HEK293 (cell line): Measurements from ENCODE around the gene SUN5.

ENCODE experiments used
- CTCF ChIA-PET: fragments of 350-600 bp; formaldehyde crosslinking; extraction: SDS; loops from one replicate; lab custom pipeline; 2021; ENCODE audit warnings: antibody characterized with exemption; lab: Yijun Ruan, JAX
- POLR2A ChIA-PET: fragments of 300-600 bp; formaldehyde crosslinking; extraction: SDS; loops from one replicate; lab custom pipeline; 2020; ENCODE audit warnings: antibody characterized with exemption, inconsistent platforms; lab: Yijun Ruan, JAX
- H3K27ac ChIP-seq: fragments of 200-500 bp; sonication (Bioruptor generic); 2 replicates; pipeline ENCODE4 v1.5.1; 2014; ENCODE audit warnings: low read depth, low read length, control low read depth, inconsistent platforms; ENCODE audit errors: extremely low read depth
- H3K36me3 ChIP-seq, 2 experiments: fragments of 200-500 bp in 1 of 2; sonication (Bioruptor generic) in 1 of 2; 1 replicate in 1 of 2; 2 replicates in 1 of 2; pipeline ENCODE4 v1.5.1; 2014 to 2017; ENCODE audit warnings: inconsistent platforms in 2 of 2, low read length in 2 of 2; ENCODE audit not compliant: control insufficient read depth in 2 of 2, insufficient read depth in 1 of 2
- H3K4me1 ChIP-seq: fragments of 200-500 bp; sonication (Bioruptor generic); 2 replicates; pipeline ENCODE4 v1.5.1; 2014; ENCODE audit warnings: mild to moderate bottlenecking, low read length, inconsistent platforms; ENCODE audit not compliant: control insufficient read depth, insufficient read depth
- H3K4me3 ChIP-seq: 2 replicates; pipeline ENCODE4 v1.5.1; 2011; ENCODE audit warnings: low read depth, mild to moderate bottlenecking, control low read depth, low read length, moderate library complexity
- H3K9me3 ChIP-seq: fragments of 200-500 bp; sonication (Bioruptor generic); 2 replicates; pipeline ENCODE4 v1.5.1; 2014; ENCODE audit warnings: low read depth, low read length, inconsistent platforms; ENCODE audit not compliant: control insufficient read depth, insufficient read depth
- HIC1 ChIP-seq: fragments of 450-650 bp; formaldehyde crosslinking; IDR thresholded peaks from 2 replicates; pipeline ENCODE4 v1.5.1; 2016; ENCODE audit warnings: missing biosample characterization, missing genetic modification characterization
- INSM2 ChIP-seq: fragments of 450-650 bp; formaldehyde crosslinking; IDR thresholded peaks from 2 replicates; pipeline ENCODE4 v1.5.1; 2016; ENCODE audit warnings: missing biosample characterization, missing genetic modification characterization
- KLF16 ChIP-seq: fragments of 450-650 bp; formaldehyde crosslinking; IDR thresholded peaks from 2 replicates; pipeline ENCODE4 v1.5.1; 2017; ENCODE audit warnings: missing biosample characterization, missing genetic modification characterization
- KLF8 ChIP-seq: fragments of 450-650 bp; formaldehyde crosslinking; IDR thresholded peaks from 2 replicates; pipeline ENCODE4 v1.5.1; 2016; ENCODE audit warnings: missing biosample characterization, missing genetic modification characterization
- OSR2 ChIP-seq: fragments of 450-650 bp; formaldehyde crosslinking; IDR thresholded peaks from 2 replicates; pipeline ENCODE4 v1.5.1; 2016; ENCODE audit warnings: missing biosample characterization, missing genetic modification characterization
- SCRT1 ChIP-seq: fragments of 450-650 bp; formaldehyde crosslinking; IDR thresholded peaks from 2 replicates; pipeline ENCODE4 v1.5.1; 2016; ENCODE audit warnings: missing biosample characterization, missing genetic modification characterization, borderline replicate concordance
- SCRT2 ChIP-seq: fragments of 450-650 bp; formaldehyde crosslinking; IDR thresholded peaks from 2 replicates; pipeline ENCODE4 v1.5.1; 2016; ENCODE audit warnings: missing biosample characterization, missing genetic modification characterization
- TSHZ1 ChIP-seq: fragments of 450-650 bp; formaldehyde crosslinking; IDR thresholded peaks from 2 replicates; pipeline ENCODE4 v1.5.1; 2016; ENCODE audit warnings: missing biosample characterization, missing genetic modification characterization, borderline replicate concordance
- ZBTB48 ChIP-seq: fragments of 450-650 bp; formaldehyde crosslinking; IDR thresholded peaks from 2 replicates; pipeline ENCODE4 v1.5.1; 2016; ENCODE audit warnings: missing biosample characterization, missing genetic modification characterization
- ZFP41 ChIP-seq: fragments of 450-650 bp; formaldehyde crosslinking; IDR thresholded peaks from 2 replicates; pipeline ENCODE4 v1.5.1; 2016; ENCODE audit warnings: missing biosample characterization, missing genetic modification characterization, borderline replicate concordance
- ZNF114 ChIP-seq: fragments of 450-650 bp; formaldehyde crosslinking; IDR thresholded peaks from 2 replicates; pipeline ENCODE4 v1.5.0; 2017; ENCODE audit warnings: missing biosample characterization, missing genetic modification characterization
- ZNF133 ChIP-seq: fragments of 450-650 bp; formaldehyde crosslinking; IDR thresholded peaks from 2 replicates; pipeline ENCODE4 v1.5.1; 2016; ENCODE audit warnings: missing biosample characterization, missing genetic modification characterization
- ZNF138 ChIP-seq: fragments of 450-650 bp; formaldehyde crosslinking; IDR thresholded peaks from 2 replicates; pipeline ENCODE4 v1.5.1; 2016; ENCODE audit warnings: missing biosample characterization, missing genetic modification characterization, borderline replicate concordance
- ZNF2 ChIP-seq: fragments of 450-650 bp; formaldehyde crosslinking; IDR thresholded peaks from 2 replicates; pipeline ENCODE4 v1.5.1; 2016; ENCODE audit warnings: missing biosample characterization, missing genetic modification characterization
- ZNF366 ChIP-seq: fragments of 450-650 bp; formaldehyde crosslinking; conservative IDR thresholded peaks from 2 replicates; pipeline ENCODE4 v1.5.1; 2016; ENCODE audit warnings: missing biosample characterization, missing genetic modification characterization
- ZNF449 ChIP-seq: fragments of 450-650 bp; formaldehyde crosslinking; IDR thresholded peaks from 2 replicates; pipeline ENCODE4 v1.5.1; 2017; ENCODE audit warnings: missing biosample characterization, mild to moderate bottlenecking, missing genetic modification characterization, moderate library complexity
- ZNF510 ChIP-seq: fragments of 450-650 bp; formaldehyde crosslinking; IDR thresholded peaks from 2 replicates; pipeline ENCODE4 v1.5.1; 2018; ENCODE audit warnings: mild to moderate bottlenecking, missing genetic modification characterization, missing biosample characterization; ENCODE audit not compliant: insufficient replicate concordance
- ZNF549 ChIP-seq: fragments of 450-650 bp; IDR thresholded peaks from 2 replicates; pipeline ENCODE4 v1.5.1; 2018; ENCODE audit warnings: missing biosample characterization, missing genetic modification characterization, mild to moderate bottlenecking, inconsistent platforms, moderate library complexity
- ZNF629 ChIP-seq: fragments of 450-650 bp; formaldehyde crosslinking; IDR thresholded peaks from 2 replicates; pipeline ENCODE4 v1.5.1; 2017; ENCODE audit warnings: missing biosample characterization, missing genetic modification characterization
- ZSCAN23 ChIP-seq: fragments of 450-650 bp; formaldehyde crosslinking; IDR thresholded peaks from 2 replicates; pipeline ENCODE4 v1.5.1; 2016; ENCODE audit warnings: missing biosample characterization, missing genetic modification characterization
- ZSCAN30 ChIP-seq: fragments of 450-650 bp; IDR thresholded peaks from 2 replicates; pipeline ENCODE4 v1.5.1; 2018; ENCODE audit warnings: missing biosample characterization, mild to moderate bottlenecking, missing genetic modification characterization, moderate library complexity
- TF ChIP-seq, protein P1 (sequence below): fragments of 450-650 bp; formaldehyde crosslinking; IDR thresholded peaks from 2 replicates; pipeline ENCODE4 v1.5.1; 2016; ENCODE audit warnings: missing biosample characterization, missing genetic modification characterization

SUN5 gene

DNA sequence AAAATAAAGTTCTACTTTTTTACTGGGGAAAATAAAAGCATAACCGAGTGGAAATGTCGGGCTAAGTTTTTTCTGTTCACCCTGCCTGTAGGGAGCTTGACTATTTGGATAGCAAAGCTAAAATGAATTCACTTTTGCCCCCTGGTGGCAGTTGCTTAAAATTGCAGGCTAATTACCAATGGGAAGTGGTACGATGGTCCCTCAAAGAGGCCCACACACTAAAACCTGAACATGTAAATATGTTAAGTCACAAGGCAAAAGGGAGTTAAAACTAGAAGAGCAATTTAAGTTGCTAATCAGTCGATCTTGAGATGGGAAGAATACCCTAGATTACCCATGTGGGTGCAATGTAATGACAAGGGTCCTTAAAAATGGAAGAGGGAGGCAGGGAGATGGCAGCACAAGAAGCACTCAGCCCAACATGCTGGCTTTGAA is 916 bp upstream of the SUN5 start (continued):
- TF ChIP-seq ZNF114 (tag by site-specific recombination) (no peak), INSM2 (tag by site-specific recombination) (no peak), HIC1 (no peak), OSR2 (tag by site-specific recombination) (no peak), ZNF449 (tag by site-specific recombination) (no peak), ZNF510 (tag by site-specific recombination) (no peak), ZNF549 (tag by site-specific recombination) (no peak), ZNF2 (tag by site-specific recombination) (no peak), KLF8 (tag by site-specific recombination) (no peak), ZNF138 (tag by site-specific recombination) (no peak), KLF16 (tag by site-specific recombination) (no peak), ZBTB48 (tag by site-specific recombination) (no peak), TSHZ1 (tag by site-specific recombination) (no peak)

- H3K27ac ChIP-seq = no peak overlapping the region
- H3K4me1 ChIP-seq = no peaks in the 10 kb centered on the region
- no peaks in the 10 kb centered on the region for H3K36me3 ChIP-seq
- no peak overlapping the region for H3K4me3 ChIP-seq
- no peaks in the 10 kb centered on the region for H3K9me3 ChIP-seq
- ChIA-PET POLR2A (no interaction called here), CTCF (no interaction called here)
- TF ChIP-seq SCRT1 (tag by site-specific recombination) = peak; percentile 52; the same call in 1 of the 2 replicates
- TF ChIP-seq ZNF629 (tag by site-specific recombination) = no peak
- TF ChIP-seq, protein P1, sequence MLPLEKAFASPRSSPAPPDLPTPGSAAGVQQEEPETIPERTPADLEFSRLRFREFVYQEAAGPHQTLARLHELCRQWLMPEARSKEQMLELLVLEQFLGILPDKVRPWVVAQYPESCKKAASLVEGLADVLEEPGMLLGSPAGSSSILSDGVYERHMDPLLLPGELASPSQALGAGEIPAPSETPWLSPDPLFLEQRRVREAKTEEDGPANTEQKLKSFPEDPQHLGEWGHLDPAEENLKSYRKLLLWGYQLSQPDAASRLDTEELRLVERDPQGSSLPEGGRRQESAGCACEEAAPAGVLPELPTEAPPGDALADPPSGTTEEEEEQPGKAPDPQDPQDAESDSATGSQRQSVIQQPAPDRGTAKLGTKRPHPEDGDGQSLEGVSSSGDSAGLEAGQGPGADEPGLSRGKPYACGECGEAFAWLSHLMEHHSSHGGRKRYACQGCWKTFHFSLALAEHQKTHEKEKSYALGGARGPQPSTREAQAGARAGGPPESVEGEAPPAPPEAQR = no peak
- TF ChIP-seq SCRT2 (tag by site-specific recombination) = peak; percentile 87
- no peak for TF ChIP-seq ZSCAN30 (tag by site-specific recombination)
- TF ChIP-seq ZNF133 (tag by site-specific recombination) = no peak
- TF ChIP-seq ZNF366 (tag by site-specific recombination) = peak; percentile 36; the same call in 1 of the 2 replicates
- TF ChIP-seq ZSCAN23 (tag by site-specific recombination) = no peak
- TF ChIP-seq ZFP41 (tag by site-specific recombination) = no peak
These were observed 2.0 kb downstream of the SUN5 start for GRCh38 chr20:33002087-33002808.
